Panc1 (cell line): Measurements from ENCODE around the gene RB1. TPM values are rescaled to one million over a fixed set of nuclear protein-coding genes. Genes with fewer than 3 reads are reported as not detected.

Experiments used
- ATAC-seq: fragments of 200-7000 bp; cut with Tn5 transposase; 2 replicates; pipeline ENCODE4 v1.9.1; 2020; ENCODE audit warnings: mild to moderate bottlenecking, moderate library complexity
- BruUV-seq: library from RNA; stranded (reverse); fragments of 400-500 nt; replicated peaks from 2 replicates; lab custom pipeline; 2021; lab: Mats Ljungman, UMichigan
- CTCF ChIA-PET: fragments of 300-600 bp; sonication (Branson Sonifier 250); formaldehyde crosslinking; loops from one replicate; lab custom pipeline; 2022; ENCODE audit warnings: antibody characterized with exemption; lab: Charles Lee
- POLR2A ChIA-PET: fragments of 300-600 bp; sonication (Branson Sonifier 250); formaldehyde crosslinking; loops from one replicate; lab custom pipeline; 2022; ENCODE audit warnings: antibody characterized with exemption; lab: Charles Lee
- DNase-seq: peaks from one replicate; pipeline ENCODE4 v3.0.0-alpha.2; 2010; ENCODE audit warnings: low read depth, low spot score
- H3K27ac ChIP-seq: 2 replicates; pipeline ENCODE4 v1.5.1; 2011; ENCODE audit warnings: mild to moderate bottlenecking, low read length, inconsistent platforms
- H3K27me3 ChIP-seq: fragments of 200-500 bp; sonication (Bioruptor generic); 2 replicates; pipeline ENCODE4 v1.6.0; 2014; ENCODE audit warnings: low read length, inconsistent platforms; ENCODE audit not compliant: control insufficient read depth, insufficient read depth
- H3K36me3 ChIP-seq: fragments of 200-500 bp; sonication (Bioruptor generic); 2 replicates; pipeline ENCODE4 v1.5.1; 2014; ENCODE audit warnings: inconsistent platforms, mild to moderate bottlenecking, low read length, moderate library complexity; ENCODE audit not compliant: control insufficient read depth, insufficient read depth
- H3K4me1 ChIP-seq: 2 replicates; pipeline ENCODE4 v1.5.1; 2011; ENCODE audit warnings: inconsistent platforms, mild to moderate bottlenecking, low read length, moderate library complexity; ENCODE audit not compliant: control insufficient read depth, insufficient read depth
- H3K4me3 ChIP-seq, 2 experiments: 2 replicates each; pipeline ENCODE4 v1.5.1; 2011 to 2012; ENCODE audit warnings: low read depth in 2 of 2, low read length in 2 of 2, mild to moderate bottlenecking in 2 of 2, inconsistent platforms in 1 of 2, moderate library complexity in 1 of 2
- H3K9me3 ChIP-seq: fragments of 200-500 bp; sonication (Bioruptor generic); 2 replicates; pipeline ENCODE4 v1.5.1; 2014; ENCODE audit warnings: low read depth, mild to moderate bottlenecking, inconsistent platforms, low read length, moderate library complexity; ENCODE audit not compliant: control insufficient read depth, insufficient read depth
- POLR2AphosphoS5 ChIP-seq: IDR thresholded peaks from 2 replicates; pipeline ENCODE4 v1.6.1; 2012; ENCODE audit warnings: mild to moderate bottlenecking, low read depth, low read length, moderate library complexity
- SIN3A ChIP-seq: IDR thresholded peaks from 2 replicates; pipeline ENCODE4 v1.6.1; 2012; ENCODE audit warnings: low read depth, mild to moderate bottlenecking, low read length, moderate library complexity, borderline replicate concordance; ENCODE audit not compliant: insufficient read depth
- TCF7L2 ChIP-seq: IDR thresholded peaks from 2 replicates; pipeline ENCODE4 v1.6.1; 2011; ENCODE audit warnings: mild to moderate bottlenecking, low read depth, low read length, inconsistent platforms
- in situ Hi-C: cut with HindIII; loops from 2 replicates; pipeline ENCODE4 v1.10.0; 2016; ENCODE audit warnings: low sequenced_read_pairs, low pct_unique_long_range_greater_than_20kb
- intact Hi-C: fragments of 100-400 bp; cut with micrococcal nuclease; formaldehyde crosslinking; loops from one replicate; pipeline ENCODE4 v1.10.0; 2022; ENCODE audit not compliant: unreplicated experiment
- total RNA-seq: library from RNA; stranded (reverse); gene quantifications from one replicate; pipeline ENCODE4 v1.2.1, GENCODE V29; 2021; ENCODE audit not compliant: unreplicated experiment
- TF ChIP-seq, protein P1 (sequence below), 2 experiments: IDR thresholded peaks; 2 replicates each; pipeline ENCODE4 v1.6.1; 2011 to 2012; ENCODE audit warnings: low read depth in 2 of 2, control low read depth in 1 of 2, low read length in 1 of 2, mild to moderate bottlenecking in 1 of 2, moderate library complexity in 1 of 2; ENCODE audit not compliant: insufficient read depth in 1 of 2
- TF ChIP-seq, protein P2 (sequence below): fragments of 450-650 bp; IDR thresholded peaks from 2 replicates; pipeline ENCODE4 v1.5.1; 2017; ENCODE audit warnings: mild to moderate bottlenecking

Gene RB1
- total RNA-seq, 1 experiment from 2014 or later = 36.0 TPM

- no peak for DNase-seq
- BruUV-seq = no TSS peak
- CTCF ChIA-PET = no interaction called here
- TF ChIP-seq, protein P1, sequence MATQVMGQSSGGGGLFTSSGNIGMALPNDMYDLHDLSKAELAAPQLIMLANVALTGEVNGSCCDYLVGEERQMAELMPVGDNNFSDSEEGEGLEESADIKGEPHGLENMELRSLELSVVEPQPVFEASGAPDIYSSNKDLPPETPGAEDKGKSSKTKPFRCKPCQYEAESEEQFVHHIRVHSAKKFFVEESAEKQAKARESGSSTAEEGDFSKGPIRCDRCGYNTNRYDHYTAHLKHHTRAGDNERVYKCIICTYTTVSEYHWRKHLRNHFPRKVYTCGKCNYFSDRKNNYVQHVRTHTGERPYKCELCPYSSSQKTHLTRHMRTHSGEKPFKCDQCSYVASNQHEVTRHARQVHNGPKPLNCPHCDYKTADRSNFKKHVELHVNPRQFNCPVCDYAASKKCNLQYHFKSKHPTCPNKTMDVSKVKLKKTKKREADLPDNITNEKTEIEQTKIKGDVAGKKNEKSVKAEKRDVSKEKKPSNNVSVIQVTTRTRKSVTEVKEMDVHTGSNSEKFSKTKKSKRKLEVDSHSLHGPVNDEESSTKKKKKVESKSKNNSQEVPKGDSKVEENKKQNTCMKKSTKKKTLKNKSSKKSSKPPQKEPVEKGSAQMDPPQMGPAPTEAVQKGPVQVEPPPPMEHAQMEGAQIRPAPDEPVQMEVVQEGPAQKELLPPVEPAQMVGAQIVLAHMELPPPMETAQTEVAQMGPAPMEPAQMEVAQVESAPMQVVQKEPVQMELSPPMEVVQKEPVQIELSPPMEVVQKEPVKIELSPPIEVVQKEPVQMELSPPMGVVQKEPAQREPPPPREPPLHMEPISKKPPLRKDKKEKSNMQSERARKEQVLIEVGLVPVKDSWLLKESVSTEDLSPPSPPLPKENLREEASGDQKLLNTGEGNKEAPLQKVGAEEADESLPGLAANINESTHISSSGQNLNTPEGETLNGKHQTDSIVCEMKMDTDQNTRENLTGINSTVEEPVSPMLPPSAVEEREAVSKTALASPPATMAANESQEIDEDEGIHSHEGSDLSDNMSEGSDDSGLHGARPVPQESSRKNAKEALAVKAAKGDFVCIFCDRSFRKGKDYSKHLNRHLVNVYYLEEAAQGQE (IDR thresholded peaks at IDR 0.05; ENCODE audit: insufficient read depth in 1 of 2, low read depth in 2 of 2, low read length in 1 of 2) = no peak
- TF ChIP-seq TCF7L2 (no peak), POLR2AphosphoS5 (no peak), SIN3A (no peak)
- TF ChIP-seq, protein P2, sequence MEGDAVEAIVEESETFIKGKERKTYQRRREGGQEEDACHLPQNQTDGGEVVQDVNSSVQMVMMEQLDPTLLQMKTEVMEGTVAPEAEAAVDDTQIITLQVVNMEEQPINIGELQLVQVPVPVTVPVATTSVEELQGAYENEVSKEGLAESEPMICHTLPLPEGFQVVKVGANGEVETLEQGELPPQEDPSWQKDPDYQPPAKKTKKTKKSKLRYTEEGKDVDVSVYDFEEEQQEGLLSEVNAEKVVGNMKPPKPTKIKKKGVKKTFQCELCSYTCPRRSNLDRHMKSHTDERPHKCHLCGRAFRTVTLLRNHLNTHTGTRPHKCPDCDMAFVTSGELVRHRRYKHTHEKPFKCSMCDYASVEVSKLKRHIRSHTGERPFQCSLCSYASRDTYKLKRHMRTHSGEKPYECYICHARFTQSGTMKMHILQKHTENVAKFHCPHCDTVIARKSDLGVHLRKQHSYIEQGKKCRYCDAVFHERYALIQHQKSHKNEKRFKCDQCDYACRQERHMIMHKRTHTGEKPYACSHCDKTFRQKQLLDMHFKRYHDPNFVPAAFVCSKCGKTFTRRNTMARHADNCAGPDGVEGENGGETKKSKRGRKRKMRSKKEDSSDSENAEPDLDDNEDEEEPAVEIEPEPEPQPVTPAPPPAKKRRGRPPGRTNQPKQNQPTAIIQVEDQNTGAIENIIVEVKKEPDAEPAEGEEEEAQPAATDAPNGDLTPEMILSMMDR = no peak
- Histone ChIP-seq H3K36me3 (no peaks in the 10 kb centered on the region), H3K4me1 (peaks cover 16% of the 10 kb centered on the region), H3K27me3 (no peaks in the 10 kb centered on the region), H3K9me3 (no peaks in the 10 kb centered on the region), H3K4me3 (no peak overlapping the region), H3K27ac (peak overlapping the region; percentile 57; the same call in 1 of the 2 replicates)
- ATAC-seq = peak; percentile 98
- intact Hi-C loops = no loop called here
- POLR2A ChIA-PET = no interaction called here
- in situ Hi-C loops = no loop called here
These were observed 97.3 kb downstream of the RB1 start for GRCh38 chr13:48400850-48401291.

GRCh38 chr13:48401480-48401879 is 97.9 kb downstream of the RB1 start:
- BruUV-seq = no TSS peak
- intact Hi-C loops (no loop called here), in situ Hi-C loops (no loop called here)
- H3K9me3 ChIP-seq = no peaks in the 10 kb centered on the region
- ATAC-seq (no peak), DNase-seq (no peak)
- H3K27ac ChIP-seq = peak overlapping the region; percentile 57; the same call in 1 of the 2 replicates
- H3K36me3 ChIP-seq = no peaks in the 10 kb centered on the region
- H3K27me3 ChIP-seq = no peaks in the 10 kb centered on the region
- CTCF ChIA-PET = no interaction called here
- TF ChIP-seq SIN3A (no peak), POLR2AphosphoS5 (no peak), TCF7L2 (no peak)
- TF ChIP-seq, protein P2 = no peak
- TF ChIP-seq, protein P1 (IDR thresholded peaks at IDR 0.05; ENCODE audit: insufficient read depth in 1 of 2, low read depth in 2 of 2, low read length in 1 of 2) = no peak
- H3K4me1 ChIP-seq = peaks cover 16% of the 10 kb centered on the region
- POLR2A ChIA-PET = no interaction called here
- H3K4me3 ChIP-seq = no peak overlapping the region
